Muscle of arm (tissue), 12 donors: Measurements from ENCODE around the gene PLD3. TPM values are rescaled to one million over a fixed set of nuclear protein-coding genes. Genes with fewer than 3 reads are reported as not detected.
"Not testable (repeated sequence)": the region's sequence is repeated elsewhere in the genome, so short reads cannot be mapped to it uniquely, and the experiment has no call there.

Experiments
- DNase-seq: peaks from one replicate; pipeline ENCODE4 v3.0.0-alpha.2; 2013
- polyA plus RNA-seq, 12 donors: library from polyadenylated mRNA; unstranded; fragments of 120-200 nt; gene quantifications; one replicate each; pipeline ENCODE4 v1.2.1, GENCODE V29; 2013; ENCODE audit not compliant: insufficient read length in 12 of 12

PLD3 gene
- polyA plus RNA-seq, 12 donors: 165 to 236 (median 213) TPM; not detected in 1

DNA sequence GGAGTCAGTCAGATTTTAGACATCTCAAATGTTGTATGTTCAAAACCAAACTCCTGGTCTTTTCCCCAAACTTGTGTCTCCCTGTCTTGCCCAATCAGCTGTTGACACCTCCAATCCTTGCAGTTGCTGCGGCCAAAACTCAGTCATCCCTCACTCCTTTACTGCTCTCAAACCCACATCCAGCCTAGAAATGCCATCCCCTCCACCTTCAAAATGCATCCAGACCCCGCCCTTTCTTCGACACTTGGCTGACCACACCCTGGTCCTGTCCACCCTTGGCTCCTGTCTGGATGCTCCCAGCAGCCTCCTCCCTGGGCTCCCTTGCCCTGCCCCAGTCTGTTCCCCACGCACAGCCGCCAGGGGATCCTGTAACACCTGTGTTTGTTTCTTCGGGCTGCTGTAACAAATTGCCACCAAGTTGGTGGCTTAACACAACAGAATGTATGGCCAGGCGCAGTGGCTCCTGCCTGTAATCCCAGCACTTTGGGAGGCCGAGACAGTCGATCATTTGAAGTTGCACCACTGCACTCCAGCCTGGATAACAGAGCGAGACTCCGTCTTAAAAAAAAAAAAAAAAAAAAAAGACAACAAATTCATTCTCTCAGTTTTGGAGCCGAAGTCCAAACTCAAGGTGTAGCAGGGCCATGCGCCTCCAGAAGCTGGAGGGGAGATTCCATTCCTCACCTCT lies 11.7 kb downstream of the PLD3 start:
- no peak for DNase-seq

DNA sequence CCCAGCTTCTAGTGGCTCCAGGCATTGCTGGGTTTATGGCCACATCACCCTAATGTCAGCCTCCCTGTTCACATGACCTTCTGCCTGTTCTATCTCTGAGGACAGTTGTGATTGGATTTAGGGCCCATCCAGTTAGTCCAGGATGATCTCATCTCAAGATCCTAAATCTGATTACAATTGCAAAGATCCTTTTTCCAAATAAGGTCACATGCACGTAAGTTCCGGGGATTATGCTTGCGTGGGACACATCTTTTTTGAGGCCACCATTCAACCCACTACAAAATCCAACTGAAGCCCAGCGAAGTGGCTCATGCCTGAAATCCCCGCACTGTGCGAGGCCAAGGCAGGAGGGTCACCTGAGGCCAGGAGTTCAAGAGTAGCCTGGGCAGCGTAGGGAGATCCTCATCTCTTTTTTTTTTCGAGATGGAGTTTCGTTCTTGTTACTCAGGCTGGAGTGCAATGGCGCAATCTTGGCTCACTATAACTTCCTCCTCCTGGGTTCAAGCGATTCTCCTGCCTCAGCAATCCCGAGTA lies 12.3 kb downstream of the PLD3 start:
- no peak for DNase-seq

DNA sequence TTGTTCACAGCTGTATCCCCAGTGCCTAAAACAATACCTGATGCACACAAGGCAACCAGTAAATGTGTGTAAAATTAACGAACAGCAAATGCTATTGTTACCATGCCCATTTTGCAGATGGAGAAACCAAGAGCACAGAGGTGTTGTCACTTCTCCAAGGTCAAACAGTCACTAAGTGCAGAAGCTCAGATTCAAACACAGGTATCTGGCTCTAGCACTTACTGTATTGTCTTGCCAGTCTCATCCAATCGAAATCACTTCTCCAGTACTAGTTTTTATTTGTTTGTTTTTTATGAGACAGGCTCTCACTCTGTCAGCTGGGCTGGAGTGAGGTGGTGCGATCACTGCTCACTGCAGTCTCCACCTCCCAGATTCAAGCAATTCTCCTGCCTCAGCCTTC lies 13.7 kb downstream of the PLD3 start:
- no peak for DNase-seq

DNA sequence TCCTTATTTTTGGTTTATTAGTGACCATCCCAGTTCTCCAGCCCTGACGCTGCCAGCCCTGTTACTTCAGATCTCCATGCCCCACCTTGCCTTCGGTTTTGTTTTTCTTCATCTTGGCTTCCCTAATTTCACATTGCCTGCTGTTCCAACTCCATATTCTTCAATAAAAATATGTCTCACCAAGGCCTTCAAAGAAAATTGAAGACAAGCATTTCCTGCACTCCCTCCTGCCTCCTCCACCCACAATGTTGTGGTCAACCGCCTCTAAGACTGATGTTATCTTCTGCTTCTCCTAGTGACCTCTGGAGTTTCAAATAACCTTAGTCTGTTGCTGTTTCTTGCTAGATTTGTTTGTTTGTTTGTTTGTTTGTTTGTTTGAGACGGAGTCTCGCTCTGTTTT lies 14.6 kb downstream of the PLD3 start:
- no peak for DNase-seq

DNA sequence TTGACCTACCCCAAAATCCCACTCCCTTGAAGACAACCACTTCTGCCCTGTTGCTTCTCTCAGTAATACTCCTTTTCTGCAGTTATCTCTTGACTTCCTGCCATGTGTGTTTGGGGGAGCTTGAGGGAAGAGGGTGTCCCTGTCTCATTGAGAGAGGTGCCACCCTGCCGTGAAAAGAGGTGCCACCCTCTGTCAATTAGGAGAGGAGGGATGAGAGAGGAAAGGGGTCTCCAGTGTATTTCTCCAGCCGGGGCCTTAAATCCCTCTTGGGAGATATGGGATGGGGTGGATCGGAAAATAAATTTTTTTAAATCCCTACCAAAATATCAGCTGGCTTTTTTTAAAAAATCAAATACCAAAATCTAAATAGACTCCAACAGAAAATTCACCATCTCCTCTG lies 16.5 kb downstream of the PLD3 start:
- DNase-seq: no peak

DNA sequence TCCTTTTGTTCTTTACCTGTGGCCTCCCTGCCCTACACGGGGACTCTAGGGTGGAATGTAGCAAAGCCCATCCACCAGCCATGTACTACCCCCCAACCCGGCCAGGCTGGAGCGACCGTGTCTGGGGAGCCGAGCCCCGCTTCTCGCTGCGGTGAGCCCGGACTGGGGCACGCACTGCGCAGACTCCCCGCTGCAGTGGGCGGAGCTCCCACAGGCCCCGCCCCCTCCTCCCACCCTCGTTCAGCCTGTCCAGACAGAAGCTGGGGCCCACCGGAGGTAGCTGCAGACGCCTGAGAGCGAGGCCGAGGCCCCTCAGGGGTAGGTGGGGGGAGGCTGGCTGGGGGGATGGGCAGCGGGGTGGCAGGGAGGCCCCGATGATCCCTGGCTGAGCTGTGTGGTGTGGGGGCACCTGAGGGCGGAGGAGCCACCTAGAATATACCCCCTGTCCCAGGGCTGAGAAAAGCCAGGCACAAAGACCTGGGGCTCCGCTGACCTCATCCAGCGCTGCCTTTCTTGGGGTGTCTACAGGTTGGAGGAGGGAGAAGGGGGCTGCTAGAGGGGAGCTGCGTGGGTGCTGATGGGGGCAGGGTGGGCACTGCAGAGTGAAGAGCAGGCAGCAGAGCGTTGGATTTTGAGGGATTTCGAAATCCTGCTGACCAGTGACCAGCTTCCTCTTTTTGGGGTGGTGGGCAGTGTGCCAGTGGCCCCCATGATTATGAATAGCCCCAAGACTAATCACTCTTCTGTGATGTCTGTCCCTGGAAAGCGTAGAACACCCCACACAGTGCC lies 17.3 kb downstream of the PLD3 start:
- DNase-seq: peak; percentile 80

DNA sequence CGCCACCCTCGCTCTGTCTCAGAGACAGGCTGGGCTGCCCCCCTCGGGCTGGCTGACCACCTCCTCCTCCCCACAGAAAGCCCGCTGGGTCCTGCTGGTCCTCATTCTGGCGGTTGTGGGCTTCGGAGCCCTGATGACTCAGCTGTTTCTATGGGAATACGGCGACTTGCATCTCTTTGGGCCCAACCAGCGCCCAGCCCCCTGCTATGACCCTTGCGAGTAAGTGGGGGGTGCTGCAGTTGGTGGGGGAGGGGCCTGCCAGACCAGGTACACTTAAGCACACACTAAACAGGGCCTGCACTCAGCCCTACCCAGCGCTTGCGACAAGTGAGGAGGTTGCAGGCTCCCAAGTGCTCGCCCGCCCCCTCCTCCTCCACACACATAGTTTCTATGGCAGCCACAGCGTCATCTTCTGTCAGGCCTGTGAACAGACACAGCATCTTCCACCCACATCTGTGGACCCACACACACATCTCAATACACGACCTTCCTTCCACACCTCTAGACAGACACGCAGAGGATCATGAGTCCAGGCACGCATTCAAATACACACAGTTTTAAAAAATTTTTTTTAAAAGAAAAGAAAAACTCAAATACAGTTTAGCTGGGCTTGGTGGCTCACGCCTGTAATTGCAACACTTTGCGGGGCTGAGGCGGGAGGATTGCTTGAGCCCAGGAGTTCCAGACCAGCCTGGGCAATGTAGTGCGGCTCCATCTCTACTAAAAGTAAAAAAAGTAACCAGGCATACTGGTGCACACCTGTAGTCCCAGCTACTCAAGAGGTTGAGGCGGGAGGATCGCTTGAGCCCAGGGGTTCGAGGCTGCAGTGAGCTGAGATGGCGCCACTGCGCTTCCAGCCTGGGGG lies 18.4 kb downstream of the PLD3 start:
- no peak for DNase-seq

DNA sequence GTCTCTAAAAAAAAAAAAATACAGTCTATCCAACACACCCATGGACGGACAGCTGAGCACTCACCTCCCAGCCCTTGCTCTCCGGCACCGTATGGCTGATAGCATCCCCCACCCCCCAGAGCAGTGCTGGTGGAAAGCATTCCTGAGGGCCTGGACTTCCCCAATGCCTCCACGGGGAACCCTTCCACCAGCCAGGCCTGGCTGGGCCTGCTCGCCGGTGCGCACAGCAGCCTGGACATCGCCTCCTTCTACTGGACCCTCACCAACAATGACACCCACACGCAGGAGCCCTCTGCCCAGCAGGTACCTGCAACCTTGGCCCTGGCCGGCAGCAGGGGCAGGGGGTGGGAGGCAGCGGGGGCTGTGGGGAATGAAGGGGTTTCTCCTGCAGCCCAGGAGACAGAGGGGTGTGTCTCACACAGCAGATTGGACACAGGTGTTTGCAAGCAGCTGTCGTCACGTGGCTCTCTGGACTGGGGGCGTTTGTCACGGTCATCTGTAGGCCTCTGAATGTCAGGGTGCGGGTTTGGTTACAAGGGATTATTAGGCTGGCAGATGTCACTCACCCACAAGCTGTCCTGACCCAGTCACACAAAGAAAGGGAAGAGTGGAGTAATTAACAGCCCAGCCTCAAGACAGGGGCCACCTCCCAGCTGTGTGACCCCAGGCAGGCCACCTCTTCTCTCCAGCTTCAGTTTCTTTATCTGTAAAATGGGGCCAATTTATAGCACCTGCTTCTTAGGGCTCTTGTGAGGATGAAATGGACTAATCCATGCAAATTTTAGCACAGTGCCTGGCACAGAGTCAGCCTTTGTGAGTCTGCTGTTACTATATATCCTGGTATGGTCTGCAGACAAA lies 19.3 kb downstream of the PLD3 start:
- DNase-seq: no peak

DNA sequence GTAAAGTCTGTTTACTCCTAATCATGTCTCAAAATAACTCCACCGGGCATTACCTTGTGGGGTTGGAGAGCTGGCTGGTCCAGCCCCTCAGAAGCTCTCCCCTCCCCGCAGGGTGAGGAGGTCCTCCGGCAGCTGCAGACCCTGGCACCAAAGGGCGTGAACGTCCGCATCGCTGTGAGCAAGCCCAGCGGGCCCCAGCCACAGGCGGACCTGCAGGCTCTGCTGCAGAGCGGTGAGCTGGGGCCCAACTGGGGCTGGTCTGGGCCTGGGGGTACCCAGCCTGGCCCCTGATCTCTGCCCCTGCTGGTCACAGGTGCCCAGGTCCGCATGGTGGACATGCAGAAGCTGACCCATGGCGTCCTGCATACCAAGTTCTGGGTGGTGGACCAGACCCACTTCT lies 21.3 kb downstream of the PLD3 start:
- no peak for DNase-seq

DNA sequence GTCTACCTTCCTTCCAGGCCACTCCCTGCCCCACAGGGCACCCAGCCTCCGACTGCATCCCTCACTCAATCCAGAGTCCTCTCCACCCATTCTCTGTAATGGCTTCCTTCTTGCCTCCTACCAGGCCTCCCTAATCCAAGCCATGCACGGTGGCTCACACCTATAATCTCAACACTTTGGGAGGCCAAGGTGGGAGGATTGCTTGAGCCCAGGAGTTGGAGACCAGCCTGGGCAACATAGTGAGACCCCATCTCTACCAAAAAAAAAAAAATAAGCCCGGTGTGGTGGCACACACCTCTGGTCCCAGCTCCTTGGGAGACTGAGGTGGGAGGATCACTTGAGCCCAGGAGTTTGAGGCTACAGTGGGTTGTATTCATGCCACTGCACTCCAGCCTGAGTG lies 21.8 kb downstream of the PLD3 start:
- DNase-seq: not testable (repeated sequence)

DNA sequence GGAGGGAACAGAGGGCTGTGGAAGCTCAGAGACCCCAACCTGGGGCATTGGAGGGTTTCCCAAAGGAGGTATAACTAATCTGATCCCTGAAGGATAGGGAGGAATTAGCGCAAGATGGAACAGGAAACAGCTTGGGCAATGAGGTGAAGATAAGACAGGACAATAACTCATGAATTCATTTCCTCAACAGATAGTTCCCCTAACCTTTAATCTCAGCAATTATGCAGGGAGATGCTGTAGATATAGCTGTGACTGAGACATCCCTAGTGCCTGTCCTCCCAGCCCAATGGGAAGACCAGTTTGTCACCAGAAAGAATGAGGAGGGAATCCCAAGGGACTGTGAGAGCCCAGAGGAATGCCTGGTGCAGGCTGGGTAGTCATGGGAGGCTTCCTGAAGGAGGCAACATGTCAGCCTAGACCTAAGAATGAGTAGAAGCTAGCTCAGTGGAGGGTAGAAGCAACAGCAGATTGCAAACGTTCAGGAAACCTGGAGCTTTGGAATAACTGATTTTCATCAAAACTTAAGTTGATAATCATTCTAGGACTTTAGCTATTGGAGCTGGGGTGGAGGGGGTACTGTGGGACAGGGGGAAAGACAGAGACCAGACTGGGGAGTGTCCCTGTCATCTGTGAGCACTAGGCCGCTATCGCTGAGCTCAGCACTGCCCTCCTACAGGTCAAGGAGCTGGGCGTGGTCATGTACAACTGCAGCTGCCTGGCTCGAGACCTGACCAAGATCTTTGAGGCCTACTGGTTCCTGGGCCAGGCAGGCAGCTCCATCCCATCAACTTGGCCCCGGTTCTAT lies 22.7 kb downstream of the PLD3 start:
- DNase-seq: no peak

DNA sequence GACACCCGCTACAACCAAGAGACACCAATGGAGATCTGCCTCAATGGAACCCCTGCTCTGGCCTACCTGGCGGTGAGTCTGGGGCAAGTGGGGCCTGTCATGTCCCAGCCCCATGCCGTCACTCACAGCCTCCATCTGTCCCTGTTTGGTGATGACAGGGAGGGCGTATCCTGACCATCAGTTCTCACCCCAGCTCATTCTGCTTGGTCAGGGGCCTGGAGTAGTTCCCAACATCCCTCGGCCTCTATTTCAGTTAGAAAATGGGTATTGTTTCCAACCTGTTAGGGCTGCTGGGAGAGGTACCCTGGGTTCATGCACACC lies 23.3 kb downstream of the PLD3 start:
- no peak for DNase-seq

DNA sequence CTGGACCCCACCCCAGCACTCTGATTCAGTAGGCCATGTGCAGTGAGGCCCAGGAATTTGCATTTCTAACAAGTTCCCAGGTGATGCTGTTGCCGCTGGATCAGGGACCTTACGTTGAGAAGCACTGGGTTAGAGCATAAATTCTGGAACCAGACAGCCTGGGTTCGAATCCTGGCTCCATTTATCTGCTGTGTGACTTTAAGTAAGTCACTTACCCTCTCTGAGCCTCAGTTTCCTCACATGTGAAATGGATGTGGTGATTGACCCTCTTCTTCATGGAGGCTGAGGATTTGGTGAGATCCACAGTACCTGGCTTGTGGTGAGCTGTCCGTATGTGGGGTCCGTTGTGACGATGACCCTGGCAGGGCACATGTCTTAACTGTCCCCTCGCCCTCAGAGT lies 25.6 kb downstream of the PLD3 start:
- no peak for DNase-seq

DNA sequence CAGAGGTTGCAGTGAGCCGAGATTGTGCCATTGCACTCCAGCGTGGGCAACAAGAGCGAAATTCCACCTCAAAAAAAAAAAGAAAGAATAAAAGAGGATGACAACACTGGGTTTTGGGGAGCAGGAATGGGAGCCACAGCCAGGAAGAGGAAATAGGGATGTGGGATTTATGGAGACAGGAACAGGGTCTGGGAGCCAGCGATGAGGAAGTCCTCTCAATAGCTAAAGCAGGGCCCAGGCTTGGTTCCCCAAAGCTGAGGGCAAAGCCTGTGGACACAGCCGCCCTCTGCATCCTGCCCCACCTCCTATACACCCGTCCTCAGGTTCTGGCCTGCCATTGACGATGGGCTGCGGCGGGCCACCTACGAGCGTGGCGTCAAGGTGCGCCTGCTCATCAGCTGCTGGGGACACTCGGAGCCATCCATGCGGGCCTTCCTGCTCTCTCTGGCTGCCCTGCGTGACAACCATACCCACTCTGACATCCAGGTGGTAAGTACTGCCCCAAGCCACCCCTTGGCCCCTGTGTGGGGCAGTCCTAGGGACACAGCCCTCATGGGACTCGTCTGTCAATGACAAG lies 27.9 kb downstream of the PLD3 start:
- no peak for DNase-seq

DNA sequence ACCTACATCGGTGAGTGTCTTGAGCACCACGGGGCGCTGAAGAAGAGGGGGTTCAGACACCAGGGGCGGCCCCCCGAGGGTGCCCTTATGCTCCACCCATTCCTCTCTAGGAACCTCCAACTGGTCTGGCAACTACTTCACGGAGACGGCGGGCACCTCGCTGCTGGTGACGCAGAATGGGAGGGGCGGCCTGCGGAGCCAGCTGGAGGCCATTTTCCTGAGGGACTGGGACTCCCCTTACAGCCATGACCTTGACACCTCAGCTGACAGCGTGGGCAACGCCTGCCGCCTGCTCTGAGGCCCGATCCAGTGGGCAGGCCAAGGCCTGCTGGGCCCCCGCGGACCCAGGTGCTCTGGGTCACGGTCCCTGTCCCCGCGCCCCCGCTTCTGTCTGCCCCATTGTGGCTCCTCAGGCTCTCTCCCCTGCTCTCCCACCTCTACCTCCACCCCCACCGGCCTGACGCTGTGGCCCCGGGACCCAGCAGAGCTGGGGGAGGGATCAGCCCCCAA lies 29.4 kb downstream of the PLD3 start:
- no peak for DNase-seq

DNA sequence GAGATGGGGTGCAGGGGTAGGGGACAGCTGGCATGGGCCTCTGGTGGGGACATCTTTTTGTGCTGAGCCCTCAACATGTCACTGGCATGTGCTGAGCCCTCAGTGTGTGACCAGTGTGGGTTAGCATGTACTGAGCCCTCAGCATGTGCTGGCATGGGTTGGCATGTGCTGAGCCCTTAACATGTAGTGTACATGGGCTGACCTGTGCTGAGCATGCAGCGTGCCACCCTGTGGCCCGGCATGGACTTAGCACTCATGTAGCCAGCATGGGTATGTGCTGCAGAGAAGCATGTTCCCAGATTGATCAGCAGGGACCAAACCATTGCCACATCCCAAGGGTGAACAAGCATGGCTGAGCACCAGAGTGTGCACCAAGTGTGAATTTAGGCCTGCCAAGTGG lies 30.0 kb downstream of the PLD3 start:
- no peak for DNase-seq

DNA sequence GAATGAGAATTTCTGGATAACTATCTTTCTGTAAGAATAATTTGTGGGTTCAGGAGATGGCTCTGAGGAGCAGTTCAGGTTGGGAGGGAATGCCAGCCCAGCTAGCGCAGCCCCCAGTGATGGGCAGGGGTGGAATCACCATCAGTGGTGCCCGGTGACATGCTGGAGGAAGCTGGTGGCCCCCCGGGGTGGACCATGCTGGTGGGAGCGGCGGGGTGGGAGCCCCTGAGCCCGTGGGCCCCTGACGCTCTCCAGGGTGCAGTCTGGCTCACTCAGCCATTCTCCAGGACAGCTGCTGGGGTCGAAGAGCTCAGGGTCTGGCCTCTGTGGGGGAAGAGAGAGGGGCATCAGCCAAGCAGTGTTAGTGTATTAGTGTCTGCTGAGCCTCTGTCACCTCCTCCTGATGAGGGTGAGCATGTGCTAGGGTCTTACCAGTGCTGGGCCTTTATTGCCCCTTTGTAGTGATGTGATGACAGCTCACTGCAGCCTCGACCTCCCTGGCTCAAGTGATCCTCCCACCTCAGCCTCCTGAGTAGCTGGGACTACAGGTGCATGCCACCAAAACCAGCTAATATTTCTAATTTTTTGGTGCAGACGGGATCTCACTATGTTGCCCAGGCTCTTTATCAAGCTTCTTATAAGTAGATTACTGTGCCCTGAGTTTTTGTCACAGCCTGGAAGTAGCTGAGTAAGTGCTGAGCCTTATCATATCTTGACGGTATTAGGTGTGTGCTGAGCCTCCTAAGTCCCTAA lies 31.1 kb downstream of the PLD3 start:
- DNase-seq: no peak

DNA sequence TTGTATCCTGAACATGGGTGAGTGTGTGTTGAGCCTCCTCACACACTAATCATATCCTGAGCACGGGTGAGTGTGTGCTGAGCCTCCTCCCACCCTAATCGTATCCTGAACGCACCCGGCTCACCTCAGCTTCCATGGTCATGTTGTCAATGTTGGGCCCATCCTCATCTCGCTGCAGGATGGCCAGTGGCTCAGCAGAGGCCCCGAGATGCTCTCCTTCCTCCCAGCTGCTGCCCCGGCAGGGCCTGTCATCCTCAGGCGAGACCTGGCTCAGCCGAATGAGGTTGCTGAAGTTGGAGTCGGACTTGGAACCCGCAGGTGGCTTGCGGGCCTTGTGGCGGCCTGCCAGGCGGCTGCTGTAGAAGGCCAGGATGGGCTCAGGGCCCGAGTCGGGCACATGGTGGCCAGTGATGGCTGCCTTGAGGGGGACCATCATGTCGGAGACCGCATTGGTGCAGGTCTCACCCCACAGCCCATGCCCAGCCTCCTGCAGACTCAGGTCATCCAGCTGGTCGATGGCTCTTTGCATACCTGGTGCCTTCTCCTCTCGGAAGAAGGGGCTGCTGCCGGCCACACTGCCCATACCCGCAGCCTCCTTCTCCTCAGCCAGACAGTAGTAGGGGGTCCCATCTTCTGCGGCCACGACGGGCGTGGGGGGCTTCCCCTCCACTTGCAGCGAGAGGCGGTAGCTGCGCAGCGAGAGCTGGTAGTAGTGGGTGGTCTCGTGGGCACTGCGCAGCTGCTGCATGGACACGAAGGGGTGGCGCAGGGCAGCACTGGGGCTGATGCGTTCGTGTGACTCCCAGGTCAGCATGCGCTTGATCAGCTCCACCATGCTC lies 31.9 kb downstream of the PLD3 start:
- no peak for DNase-seq
